Left renal pelvis (tissue), 4 donors: ENCODE results near the gene RBM15. TPM values are rescaled to one million over a fixed set of nuclear protein-coding genes. Genes with fewer than 3 reads are reported as not detected.

Source experiments
- DNase-seq, 4 donors: peaks; one replicate each; pipeline ENCODE4 v3.0.0-alpha.2; 2013; ENCODE audit warnings: low read depth in 4 of 4, low spot score in 3 of 4
- polyA plus RNA-seq, 4 donors: library from polyadenylated mRNA; unstranded; fragments of 120-200 nt; gene quantifications; one replicate each; pipeline ENCODE4 v1.2.1, GENCODE V29; 2013; ENCODE audit not compliant: insufficient read length in 4 of 4

RBM15 gene
- polyA plus RNA-seq, 4 donors: 10.0 to 13.4 (median 10.3) TPM

- no peak for DNase-seq
Measured at GRCh38 chr1:110319332-110320167, 19.6 kb upstream of the RBM15 start.

- no peak for DNase-seq
Measured at GRCh38 chr1:110320168-110320518, 19.0 kb upstream of the RBM15 start.

- DNase-seq: no peak
Measured at GRCh38 chr1:110321045-110321444, 18.1 kb upstream of the RBM15 start.

GRCh38 chr1:110321846-110322245 is 17.3 kb upstream of the RBM15 start:
- DNase-seq: no peak

- no peak for DNase-seq
Measured at GRCh38 chr1:110324667-110325066, 14.5 kb upstream of the RBM15 start.

- no peak for DNase-seq
Measured at GRCh38 chr1:110326826-110327225, 12.4 kb upstream of the RBM15 start.

GRCh38 chr1:110328274-110328673 is 10.9 kb upstream of the RBM15 start:
- no peak for DNase-seq

- DNase-seq: no peak
Measured at GRCh38 chr1:110328700-110329099, 10.5 kb upstream of the RBM15 start.

GRCh38 chr1:110335265-110335664 is 3.9 kb upstream of the RBM15 start:
- DNase-seq: no peak

- DNase-seq: no peak
Measured at GRCh38 chr1:110336300-110337039, 2.7 kb upstream of the RBM15 start.

GRCh38 chr1:110337704-110338308 is 1.4 kb upstream of the RBM15 start:
- DNase-seq: peak in 2 of 4 donors; percentile 25 to 32

GRCh38 chr1:110338309-110338885 is 780 bp upstream of the RBM15 start:
- DNase-seq: peak in 1 of 4 donors; percentile 82

GRCh38 chr1:110339407-110340206 is 430 bp downstream of the RBM15 start:
- peak in 3 of 4 donors; percentile 22 to 57 (median 35) for DNase-seq

- no peak for DNase-seq
Measured at GRCh38 chr1:110340207-110340468, 961 bp downstream of the RBM15 start.

GRCh38 chr1:110341146-110341871 is 2.1 kb downstream of the RBM15 start:
- no peak for DNase-seq

- no peak for DNase-seq
Measured at GRCh38 chr1:110341872-110342331, 2.7 kb downstream of the RBM15 start.

- no peak for DNase-seq
Measured at GRCh38 chr1:110343249-110343648, 4.1 kb downstream of the RBM15 start.

GRCh38 chr1:110344152-110344551 is 5.0 kb downstream of the RBM15 start:
- no peak for DNase-seq

- no peak for DNase-seq
Measured at GRCh38 chr1:110345480-110345879, 6.3 kb downstream of the RBM15 start.

GRCh38 chr1:110346690-110347089 is 7.5 kb downstream of the RBM15 start:
- DNase-seq: no peak
